ENCODE data around the gene ATP6V0B. TPM values are rescaled to one million over a fixed set of nuclear protein-coding genes. Genes with fewer than 3 reads are reported as not detected.

ATP6V0B gene
- total and polyA plus RNA-seq, 2 of the 13 experiments (the other 11 are each of a cell fraction or from before 2014, with no cell fraction given), result 157 to 161 TPM

DNA sequence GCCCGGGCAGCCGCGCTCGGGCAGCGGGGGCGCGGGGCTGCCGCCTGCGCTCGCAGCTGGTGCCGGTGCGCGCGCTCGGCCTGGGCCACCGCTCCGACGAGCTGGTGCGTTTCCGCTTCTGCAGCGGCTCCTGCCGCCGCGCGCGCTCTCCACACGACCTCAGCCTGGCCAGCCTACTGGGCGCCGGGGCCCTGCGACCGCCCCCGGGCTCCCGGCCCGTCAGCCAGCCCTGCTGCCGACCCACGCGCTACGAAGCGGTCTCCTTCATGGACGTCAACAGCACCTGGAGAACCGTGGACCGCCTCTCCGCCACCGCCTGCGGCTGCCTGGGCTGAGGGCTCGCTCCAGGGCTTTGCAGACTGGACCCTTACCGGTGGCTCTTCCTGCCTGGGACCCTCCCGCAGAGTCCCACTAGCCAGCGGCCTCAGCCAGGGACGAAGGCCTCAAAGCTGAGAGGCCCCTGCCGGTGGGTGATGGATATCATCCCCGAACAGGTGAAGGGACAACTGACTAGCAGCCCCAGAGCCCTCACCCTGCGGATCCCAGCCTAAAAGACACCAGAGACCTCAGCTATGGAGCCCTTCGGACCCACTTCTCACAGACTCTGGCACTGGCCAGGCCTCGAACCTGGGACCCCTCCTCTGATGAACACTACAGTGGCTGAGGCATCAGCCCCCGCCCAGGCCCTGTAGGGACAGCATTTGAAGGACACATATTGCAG is 38.2 kb upstream of the ATP6V0B start (continued):
- TF ChIP-seq, protein P1, sequence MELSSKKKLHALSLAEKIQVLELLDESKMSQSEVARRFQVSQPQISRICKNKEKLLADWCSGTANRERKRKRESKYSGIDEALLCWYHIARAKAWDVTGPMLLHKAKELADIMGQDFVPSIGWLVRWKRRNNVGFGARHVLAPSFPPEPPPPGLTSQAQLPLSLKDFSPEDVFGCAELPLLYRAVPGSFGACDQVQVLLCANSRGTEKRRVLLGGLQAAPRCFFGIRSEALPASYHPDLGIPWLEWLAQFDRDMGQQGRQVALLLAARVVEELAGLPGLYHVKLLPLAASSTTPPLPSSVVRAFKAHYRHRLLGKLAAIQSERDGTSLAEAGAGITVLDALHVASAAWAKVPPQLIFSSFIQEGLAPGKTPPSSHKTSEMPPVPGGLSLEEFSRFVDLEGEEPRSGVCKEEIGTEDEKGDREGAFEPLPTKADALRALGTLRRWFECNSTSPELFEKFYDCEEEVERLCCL (CRISPR knock-in tag; IDR thresholded peaks at IDR 0.05; ENCODE audit: borderline replicate concordance), result 0 out of 2 replicates have a peak, but pooled peaks have one; percentile 39
- TF ChIP-seq MEIS2 (CRISPR knock-in tag; IDR thresholded peaks at IDR 0.05) (0 out of 2 replicates have a peak, but pooled peaks have one; percentile 6), GABPB1 (CRISPR knock-in tag; IDR thresholded peaks at IDR 0.05) (peak; percentile 51; the same call in 1 of the 2 replicates), KLF15 (CRISPR knock-in tag; IDR thresholded peaks at IDR 0.05; ENCODE audit: borderline replicate concordance) (no peak), KMT2B (CRISPR knock-in tag; IDR thresholded peaks at IDR 0.05) (no peak), ZNF781 (CRISPR knock-in tag; IDR thresholded peaks at IDR 0.05; ENCODE audit: borderline replicate concordance, not compliant biosample characterization) (peak; percentile 24), ZNF777 (CRISPR knock-in tag; IDR thresholded peaks at IDR 0.05) (peak; percentile 78), ZMYM3 (CRISPR knock-in tag; IDR thresholded peaks at IDR 0.05) (0 out of 2 replicates have a peak, but pooled peaks have one; percentile 10), TBX2 (CRISPR knock-in tag; IDR thresholded peaks at IDR 0.05; ENCODE audit: borderline replicate concordance) (peak; percentile 47; the same call in 1 of the 2 replicates), GZF1 (CRISPR knock-in tag; IDR thresholded peaks at IDR 0.05) (no peak), ZNF501 (CRISPR knock-in tag; IDR thresholded peaks at IDR 0.05) (0 out of 2 replicates have a peak, but pooled peaks have one; percentile 27), PRMT3 (CRISPR knock-in tag; IDR thresholded peaks at IDR 0.05; ENCODE audit: borderline replicate concordance, low read depth) (no peak)
- TF ChIP-seq, protein P2, sequence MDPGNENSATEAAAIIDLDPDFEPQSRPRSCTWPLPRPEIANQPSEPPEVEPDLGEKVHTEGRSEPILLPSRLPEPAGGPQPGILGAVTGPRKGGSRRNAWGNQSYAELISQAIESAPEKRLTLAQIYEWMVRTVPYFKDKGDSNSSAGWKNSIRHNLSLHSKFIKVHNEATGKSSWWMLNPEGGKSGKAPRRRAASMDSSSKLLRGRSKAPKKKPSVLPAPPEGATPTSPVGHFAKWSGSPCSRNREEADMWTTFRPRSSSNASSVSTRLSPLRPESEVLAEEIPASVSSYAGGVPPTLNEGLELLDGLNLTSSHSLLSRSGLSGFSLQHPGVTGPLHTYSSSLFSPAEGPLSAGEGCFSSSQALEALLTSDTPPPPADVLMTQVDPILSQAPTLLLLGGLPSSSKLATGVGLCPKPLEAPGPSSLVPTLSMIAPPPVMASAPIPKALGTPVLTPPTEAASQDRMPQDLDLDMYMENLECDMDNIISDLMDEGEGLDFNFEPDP (CRISPR knock-in tag; conservative IDR thresholded peaks at IDR 0.05), result 0 out of 2 replicates have a peak, but pooled peaks have one; percentile 70
- TF ChIP-seq, protein P3, sequence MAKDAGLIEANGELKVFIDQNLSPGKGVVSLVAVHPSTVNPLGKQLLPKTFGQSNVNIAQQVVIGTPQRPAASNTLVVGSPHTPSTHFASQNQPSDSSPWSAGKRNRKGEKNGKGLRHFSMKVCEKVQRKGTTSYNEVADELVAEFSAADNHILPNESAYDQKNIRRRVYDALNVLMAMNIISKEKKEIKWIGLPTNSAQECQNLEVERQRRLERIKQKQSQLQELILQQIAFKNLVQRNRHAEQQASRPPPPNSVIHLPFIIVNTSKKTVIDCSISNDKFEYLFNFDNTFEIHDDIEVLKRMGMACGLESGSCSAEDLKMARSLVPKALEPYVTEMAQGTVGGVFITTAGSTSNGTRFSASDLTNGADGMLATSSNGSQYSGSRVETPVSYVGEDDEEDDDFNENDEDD (CRISPR knock-in tag; IDR thresholded peaks at IDR 0.05; ENCODE audit: borderline replicate concordance), result peak; percentile 19; the same call in 1 of the 2 replicates
- TF ChIP-seq, protein P4, sequence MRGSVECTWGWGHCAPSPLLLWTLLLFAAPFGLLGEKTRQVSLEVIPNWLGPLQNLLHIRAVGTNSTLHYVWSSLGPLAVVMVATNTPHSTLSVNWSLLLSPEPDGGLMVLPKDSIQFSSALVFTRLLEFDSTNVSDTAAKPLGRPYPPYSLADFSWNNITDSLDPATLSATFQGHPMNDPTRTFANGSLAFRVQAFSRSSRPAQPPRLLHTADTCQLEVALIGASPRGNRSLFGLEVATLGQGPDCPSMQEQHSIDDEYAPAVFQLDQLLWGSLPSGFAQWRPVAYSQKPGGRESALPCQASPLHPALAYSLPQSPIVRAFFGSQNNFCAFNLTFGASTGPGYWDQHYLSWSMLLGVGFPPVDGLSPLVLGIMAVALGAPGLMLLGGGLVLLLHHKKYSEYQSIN (CRISPR knock-in tag; IDR thresholded peaks at IDR 0.05; ENCODE audit: borderline replicate concordance), result no peak
- TF ChIP-seq, protein P5, sequence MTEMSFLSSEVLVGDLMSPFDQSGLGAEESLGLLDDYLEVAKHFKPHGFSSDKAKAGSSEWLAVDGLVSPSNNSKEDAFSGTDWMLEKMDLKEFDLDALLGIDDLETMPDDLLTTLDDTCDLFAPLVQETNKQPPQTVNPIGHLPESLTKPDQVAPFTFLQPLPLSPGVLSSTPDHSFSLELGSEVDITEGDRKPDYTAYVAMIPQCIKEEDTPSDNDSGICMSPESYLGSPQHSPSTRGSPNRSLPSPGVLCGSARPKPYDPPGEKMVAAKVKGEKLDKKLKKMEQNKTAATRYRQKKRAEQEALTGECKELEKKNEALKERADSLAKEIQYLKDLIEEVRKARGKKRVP (CRISPR knock-in tag; IDR thresholded peaks at IDR 0.05), result 0 out of 4 replicates have a peak, but pooled peaks of 1 of the 2 experiments have one; percentile 16
- TF ChIP-seq, protein P6, sequence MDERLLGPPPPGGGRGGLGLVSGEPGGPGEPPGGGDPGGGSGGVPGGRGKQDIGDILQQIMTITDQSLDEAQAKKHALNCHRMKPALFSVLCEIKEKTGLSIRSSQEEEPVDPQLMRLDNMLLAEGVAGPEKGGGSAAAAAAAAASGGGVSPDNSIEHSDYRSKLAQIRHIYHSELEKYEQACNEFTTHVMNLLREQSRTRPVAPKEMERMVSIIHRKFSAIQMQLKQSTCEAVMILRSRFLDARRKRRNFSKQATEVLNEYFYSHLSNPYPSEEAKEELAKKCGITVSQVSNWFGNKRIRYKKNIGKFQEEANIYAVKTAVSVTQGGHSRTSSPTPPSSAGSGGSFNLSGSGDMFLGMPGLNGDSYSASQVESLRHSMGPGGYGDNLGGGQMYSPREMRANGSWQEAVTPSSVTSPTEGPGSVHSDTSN (CRISPR knock-in tag; IDR thresholded peaks at IDR 0.05), result no peak
- TF ChIP-seq, protein P7, sequence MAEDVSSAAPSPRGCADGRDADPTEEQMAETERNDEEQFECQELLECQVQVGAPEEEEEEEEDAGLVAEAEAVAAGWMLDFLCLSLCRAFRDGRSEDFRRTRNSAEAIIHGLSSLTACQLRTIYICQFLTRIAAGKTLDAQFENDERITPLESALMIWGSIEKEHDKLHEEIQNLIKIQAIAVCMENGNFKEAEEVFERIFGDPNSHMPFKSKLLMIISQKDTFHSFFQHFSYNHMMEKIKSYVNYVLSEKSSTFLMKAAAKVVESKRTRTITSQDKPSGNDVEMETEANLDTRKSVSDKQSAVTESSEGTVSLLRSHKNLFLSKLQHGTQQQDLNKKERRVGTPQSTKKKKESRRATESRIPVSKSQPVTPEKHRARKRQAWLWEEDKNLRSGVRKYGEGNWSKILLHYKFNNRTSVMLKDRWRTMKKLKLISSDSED (CRISPR knock-in tag; IDR thresholded peaks at IDR 0.05), result no peak

Data from HepG2 (cell line).